Heart left ventricle (tissue), 16 donors: Measurements from ENCODE around the gene SLC39A13. TPM values are rescaled to one million over a fixed set of nuclear protein-coding genes. Genes with fewer than 3 reads are reported as not detected.
"Not testable (repeated sequence)": the region's sequence is repeated elsewhere in the genome, so short reads cannot be mapped to it uniquely, and the experiment has no call there.

Source experiments
- ATAC-seq, 4 donors: fragments of 200-7000 bp; cut with Tn5 transposase; one replicate each; pipeline ENCODE4 v1.9.1; 2020 to 2022; ENCODE audit warnings: moderate library complexity in 4 of 4, mild to moderate bottlenecking in 3 of 4, moderate number of reproducible peaks in 1 of 4
- DNase-seq, 5 donors: peaks; one replicate each; pipeline ENCODE4 v3.0.0-alpha.2; 2020
- H3K27ac ChIP-seq, 12 donors: fragments of 200-600 bp; sonication (generic) in 4 of 12; one replicate each; pipeline versions ENCODE4 v1.5.0 to v1.8.0; 2016 to 2022; ENCODE audit warnings: mild to moderate bottlenecking in 2 of 12
- H3K27me3 ChIP-seq, 9 donors: fragments of 200-600 bp; sonication (generic) in 2 of 9; one replicate each; pipeline versions ENCODE4 v1.5.1 to v1.8.0; 2016 to 2022; ENCODE audit warnings: mild to moderate bottlenecking in 3 of 9
- H3K36me3 ChIP-seq, 9 donors: fragments of 200-600 bp; sonication (generic) in 2 of 9; one replicate each; pipeline versions ENCODE4 v1.5.0 to v1.8.0; 2018 to 2022; ENCODE audit warnings: mild to moderate bottlenecking in 2 of 9
- H3K4me1 ChIP-seq, 12 donors: fragments of 200-600 bp; sonication (generic) in 4 of 12; one replicate each; pipeline versions ENCODE4 v1.5.0 to v1.8.0; 2016 to 2022; ENCODE audit warnings: mild to moderate bottlenecking in 3 of 12
- H3K4me3 ChIP-seq, 12 donors: fragments of 200-600 bp; sonication (generic) in 4 of 12; one replicate each; pipeline versions ENCODE4 v1.5.0 to v1.8.0; 2017 to 2022; ENCODE audit warnings: mild to moderate bottlenecking in 9 of 12, moderate library complexity in 4 of 12
- H3K9me3 ChIP-seq, 12 donors: fragments of 200-600 bp; sonication (generic) in 4 of 12; one replicate each; pipeline versions ENCODE4 v1.5.0 to v1.8.0; 2016 to 2022; ENCODE audit warnings: mild to moderate bottlenecking in 1 of 12
- CTCF ChIP-seq, 12 donors: fragments of 200-600 bp; sonication (generic) in 4 of 12; IDR thresholded peaks; one replicate each; pipeline versions ENCODE4 v1.5.0 to v1.8.0; 2018 to 2022; ENCODE audit warnings: antibody characterized with exemption in 12 of 12, mild to moderate bottlenecking in 5 of 12
- POLR2A ChIP-seq, 2 donors: fragments of 450-650 bp; IDR thresholded peaks; one replicate each; pipeline ENCODE4 v1.6.1; 2017; ENCODE audit warnings: antibody characterized with exemption in 2 of 2, mild to moderate bottlenecking in 2 of 2, moderate library complexity in 2 of 2
- WGBS, 4 donors: extraction: QIAGEN DNeasy Blood & Tissue Kit in 2 of 4; methylation state at CpG; one replicate each; pipeline versions ENCODE4 v1.1.5 to v1.1.7; 2013 to 2018; 5-methylcytosine and 5-hydroxymethylcytosine counted together
- intact Hi-C, 10 donors: fragments of 100-400 bp; cut with DNase I; formaldehyde crosslinking; loops; one replicate each; pipeline versions ENCODE4 v1.11.1 to v1.14.2; 2022
- polyA plus RNA-seq, 2 donors: library from polyadenylated mRNA; stranded (reverse); fragments of 200-250 nt; gene quantifications; one replicate each; pipeline ENCODE4 v1.2.3, GENCODE V29; 2013
- total RNA-seq, 9 donors: library from RNA; depleted of rRNA in 2 of 9; stranded (reverse); fragments of >200 nt in 2 of 9; fragmentation: NEBNext Ultra II Directional in 3 of 9; extraction: Animal tissue kit (Norgen Biotek cat#: 25700) in 3 of 9; gene quantifications; one replicate each; pipeline versions ENCODE4 v1.1.0 to v1.2.4, GENCODE V29; 2016 to 2023
- donor health status: ischemic (EF 13 %, LVEDD 7.1; RV severe dilation, severe dysfunction).
- donor health status: healthy with polysubstance abuse.
- donor health status: DM: no; HTN: yes; CAD: no.
- donor health status: DM: no; HTN: no; CAD: no.
- donor health status: ischemic (EF 25% LVEDD 6.9; RV normal size, moderate dysfunction).
- donor health status: ischemic (EF 25% LVEDD 5.7; RV mildly dilated, moderate dysfunction).
- donor health status: healthy.
- donor health status: DM: yes; HTN: yes; CAD: no.
- donor health status: ischemic (EF 35%, LVEDD 5.7; RV mildly dilated, moderate dysfunction).
- donor health status: nonischemic (EF 11% LVEDD 7.7; RV severe dilation, severe dysfunction).
- donor health status: DM: yes; HTN: yes; CAD: no.
- donor health status: PGD.
- donor health status: ischemic (EF 29% LVEDD 5.4; RV normal size, mild dysfunction).
- donor health status: nonischemic (EF 23%, LVEDD 6.1; RV moderate dilation, normal function).

Gene SLC39A13
- total and polyA plus RNA-seq, 11 donors: 33.5 to 97.3 (median 48.1) TPM

DNA sequence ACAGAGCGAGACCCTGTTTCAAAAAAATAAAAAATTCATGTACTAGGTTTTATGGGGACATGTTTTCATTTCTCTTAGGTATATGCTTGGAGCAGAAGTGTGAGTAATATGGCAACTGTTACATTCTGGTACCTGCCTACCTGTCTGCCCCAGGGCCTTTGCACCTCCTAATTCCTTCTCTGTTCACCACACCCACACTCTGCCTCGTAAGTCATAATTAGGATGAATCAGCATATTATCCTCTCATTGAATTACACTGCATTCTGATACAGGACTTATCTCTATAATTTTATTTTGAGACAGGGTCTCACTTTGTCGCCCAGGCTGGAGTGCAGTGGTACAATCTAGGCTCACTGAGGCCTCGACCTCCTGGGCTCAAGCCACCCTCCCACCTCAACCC, 43.6 kb downstream of the SLC39A13 start:
- ATAC-seq: no peak
- DNase-seq: no peak
- no peaks in the 10 kb centered on the region for H3K36me3 ChIP-seq
- H3K4me1 ChIP-seq: peaks cover 0 to 13% (median 0%) of the 10 kb centered on the region in 12 donors
- intact Hi-C loops: loop anchor here in 5 of 10 donors (2.0 to 5.0 kb wide), 3 partner anchors 75 to 80 kb away; partner anchors contain the start of gene SPI1 (in 1 of the 5)
- WGBS, 4 donors: 90 to 97% (median 94%) methylated on average over 4 of the region's 4 CpGs
- H3K4me3 ChIP-seq: no peak overlapping the region
- no peak for TF ChIP-seq POLR2A (IDR thresholded peaks at IDR 0.05)
- TF ChIP-seq CTCF (IDR thresholded peaks at IDR 0.05): no peak
- H3K27ac ChIP-seq: no peak overlapping the region
- H3K27me3 ChIP-seq: no peaks in the 10 kb centered on the region
- no peaks in the 10 kb centered on the region for H3K9me3 ChIP-seq

DNA sequence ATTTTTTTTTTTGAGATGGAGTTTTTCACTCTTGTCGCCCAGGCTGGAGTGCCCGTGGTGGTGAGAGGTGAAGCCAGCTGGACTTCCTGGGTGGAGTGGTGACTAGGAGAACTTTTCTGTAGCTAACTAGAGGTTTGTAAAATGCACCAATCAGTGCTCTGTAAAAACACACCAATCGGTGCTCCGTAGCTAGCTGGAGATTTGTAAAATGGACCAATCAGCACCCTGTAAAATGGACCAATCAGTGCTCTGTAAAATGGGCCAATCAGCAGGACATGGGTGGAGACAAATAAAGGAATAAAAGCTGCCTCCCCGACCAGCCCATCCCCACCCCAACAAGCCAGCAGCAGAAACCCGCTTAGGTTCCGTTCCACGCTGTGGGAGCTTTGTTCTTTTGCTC, 45.0 kb downstream of the SLC39A13 start:
- no peak for TF ChIP-seq CTCF (IDR thresholded peaks at IDR 0.05)
- no peak for TF ChIP-seq POLR2A (IDR thresholded peaks at IDR 0.05)
- intact Hi-C loops: loop anchor here in 5 of 10 donors (2.0 to 5.0 kb wide), 3 partner anchors 76 to 81 kb away; partner anchors contain the start of gene SPI1 (in 1 of the 5)
- no peak overlapping the region for H3K27ac ChIP-seq
- 88 to 94% (median 93%) methylated on average over 8 of the region's 8 CpGs for WGBS, 4 donors
- no peaks in the 10 kb centered on the region for H3K27me3 ChIP-seq
- H3K4me3 ChIP-seq: no peak overlapping the region
- H3K4me1 ChIP-seq: peaks cover 0 to 13% (median 0%) of the 10 kb centered on the region in 12 donors
- no peaks in the 10 kb centered on the region for H3K9me3 ChIP-seq
- ATAC-seq: no peak
- H3K36me3 ChIP-seq: no peaks in the 10 kb centered on the region
- DNase-seq: no peak

GRCh38 chr11:47454258-47454671, 45.9 kb downstream of the SLC39A13 start:
- 14 to 26% (median 21%) methylated on average over 8 of the region's 8 CpGs for WGBS, 4 donors
- not testable (repeated sequence) for H3K27ac ChIP-seq, H3K4me3 ChIP-seq, H3K36me3 ChIP-seq, H3K9me3 ChIP-seq, H3K4me1 ChIP-seq, H3K27me3 ChIP-seq
- TF ChIP-seq CTCF (IDR thresholded peaks at IDR 0.05): peak; percentile 66 to 87 (median 78)
- DNase-seq (peak in 4 of 5 donors; percentile 61 to 79 (median 70)), ATAC-seq (peak; percentile 56 to 92 (median 88))
- intact Hi-C loops: loop anchor here in 7 of 10 donors (1.0 to 5.0 kb wide), 4 partner anchors 77 to 82 kb away; partner anchors contain the start of gene SPI1 (in 1 of the 7)

- Histone ChIP-seq H3K36me3 (peaks cover 0 to 42% (median 10%) of the 10 kb centered on the region in 9 donors), H3K27ac (no peak overlapping the region), H3K27me3 (no peaks in the 10 kb centered on the region), H3K4me1 (peaks cover 0 to 13% (median 5%) of the 10 kb centered on the region in 12 donors), H3K9me3 (no peaks in the 10 kb centered on the region), H3K4me3 (no peak overlapping the region)
- ATAC-seq (peak in 1 of 4 donors; percentile 9), DNase-seq (no peak)
- TF ChIP-seq CTCF (IDR thresholded peaks at IDR 0.05) (no peak), POLR2A (IDR thresholded peaks at IDR 0.05) (no peak)
- intact Hi-C loops: loop anchor here in 2 of 10 donors (10.0 kb wide), 1 partner anchor 154 kb away; no protein-coding TSS in a partner anchor
- 88 to 94% (median 93%) methylated on average over 2 of the region's 2 CpGs for WGBS, 4 donors
Observed at GRCh38 chr11:47460571-47461235, 52.3 kb downstream of the SLC39A13 start.
